Measurements from ENCODE around the gene TIE1. TPM values are rescaled to one million over a fixed set of nuclear protein-coding genes. Genes with fewer than 3 reads are reported as not detected.
A peak's percentile ranks its signal among the peaks of the same experiment; 100 is the strongest.

Gene TIE1
- total and polyA plus RNA-seq, 12 donors, result 5.0 to 49.8 (median 27.0) TPM

- Histone ChIP-seq H3K36me3 (replicated peaks in 1 of 2) (no peaks in the 10 kb centered on the region), H3K4me3 (no peak overlapping the region), H3K27me3 (no peaks in the 10 kb centered on the region), H3K4me1 (replicated peaks in 1 of 2) (no peaks in the 10 kb centered on the region), H3K9me3 (replicated peaks in 1 of 3) (no peaks in the 10 kb centered on the region), H3K27ac (peak overlapping the region in 1 of 5 donors; percentile 29)
- WGBS, 4 donors, result 42 to 66% (median 58%) methylated on average over 2 of the region's 2 CpGs
- no peak for DNase-seq
- TF ChIP-seq CTCF (IDR thresholded peaks at IDR 0.05), result no peak
- no peak for TF ChIP-seq POLR2A (IDR thresholded peaks at IDR 0.05)
- intact Hi-C loops (cut with DNase I), result no loop called here
Measured at GRCh38 chr1:43280692-43281091, 20.1 kb upstream of the TIE1 start.

- Histone ChIP-seq H3K4me1 (replicated peaks in 1 of 2) (no peaks in the 10 kb centered on the region), H3K27me3 (no peaks in the 10 kb centered on the region), H3K4me3 (no peak overlapping the region), H3K9me3 (replicated peaks in 1 of 3) (no peaks in the 10 kb centered on the region), H3K36me3 (replicated peaks in 1 of 2) (no peaks in the 10 kb centered on the region), H3K27ac (no peak overlapping the region)
- intact Hi-C loops (cut with DNase I), result no loop called here
- TF ChIP-seq CTCF (IDR thresholded peaks at IDR 0.05) (no peak), POLR2A (IDR thresholded peaks at IDR 0.05) (no peak)
- 87 to 96% (median 90%) methylated on average over 4 to 15 of the region's 15 CpGs for WGBS, 4 donors
- DNase-seq, result no peak
Measured at GRCh38 chr1:43282220-43283195, 18.3 kb upstream of the TIE1 start.

- WGBS, 4 donors, result 86 to 96% (median 89%) methylated on average over 3 of the region's 3 CpGs
- no peak for TF ChIP-seq CTCF (IDR thresholded peaks at IDR 0.05)
- TF ChIP-seq POLR2A (IDR thresholded peaks at IDR 0.05), result no peak
- no peaks in the 10 kb centered on the region for H3K36me3 ChIP-seq (replicated peaks in 1 of 2)
- H3K27me3 ChIP-seq, result no peaks in the 10 kb centered on the region
- intact Hi-C loops (cut with DNase I), result no loop called here
- H3K4me3 ChIP-seq, result no peak overlapping the region
- H3K4me1 ChIP-seq (replicated peaks in 1 of 2), result peaks cover 0 to 3% of the 10 kb centered on the region in 2 donors
- peak in 1 of 7 donors; percentile 3 for DNase-seq
- no peaks in the 10 kb centered on the region for H3K9me3 ChIP-seq (replicated peaks in 1 of 3)
- H3K27ac ChIP-seq, result no peak overlapping the region
Measured at GRCh38 chr1:43284065-43284464, 16.7 kb upstream of the TIE1 start.

- no peaks in the 10 kb centered on the region for H3K9me3 ChIP-seq (replicated peaks in 1 of 3)
- H3K4me3 ChIP-seq, result no peak overlapping the region
- intact Hi-C loops (cut with DNase I), result no loop called here
- H3K4me1 ChIP-seq (replicated peaks in 1 of 2), result peaks cover 0 to 9% of the 10 kb centered on the region in 2 donors
- no peak for TF ChIP-seq CTCF (IDR thresholded peaks at IDR 0.05)
- no peak for TF ChIP-seq POLR2A (IDR thresholded peaks at IDR 0.05)
- no peaks in the 10 kb centered on the region for H3K36me3 ChIP-seq (replicated peaks in 1 of 2)
- H3K27me3 ChIP-seq, result no peaks in the 10 kb centered on the region
- H3K27ac ChIP-seq, result no peak overlapping the region
- WGBS, 4 donors, result 88 to 90% (median 89%) methylated on average over 12 of the region's 12 CpGs
- DNase-seq, result no peak
Measured at GRCh38 chr1:43284546-43285110, 16.2 kb upstream of the TIE1 start.
